Cardiac fibroblast (primary cell): ENCODE data around the gene CTR9.

ENCODE experiments used
- DNase-seq, 2 donors: peaks; one replicate each; pipeline versions ENCODE4 v3.0.0 to v3.0.0-alpha.2; 2010; ENCODE audit warnings: low read depth in 2 of 2
- H3K4me3 ChIP-seq, 2 donors: replicated peaks in 1 of 2; 1 replicate in 1 of 2; 2 replicates in 1 of 2; pipeline ENCODE4 v1.5.1; 2011; ENCODE audit warnings: low read depth in 2 of 2, low read length in 2 of 2, mild to moderate bottlenecking in 2 of 2, moderate library complexity in 1 of 2
- CTCF ChIP-seq: IDR thresholded peaks from one replicate; pipeline ENCODE4 v1.5.1; 2011; ENCODE audit warnings: low read depth, mild to moderate bottlenecking, low read length, inconsistent platforms

Gene CTR9

GRCh38 chr11:10828402-10828801 is 77.4 kb downstream of the CTR9 start:
- no peak overlapping the region for H3K4me3 ChIP-seq
- DNase-seq = no peak
- TF ChIP-seq CTCF = no peak

- no peak overlapping the region for H3K4me3 ChIP-seq
- DNase-seq = no peak
- no peak for TF ChIP-seq CTCF
Measured at GRCh38 chr11:10829139-10829538, 78.1 kb downstream of the CTR9 start.
